ENCODE measurements around the gene TNFRSF19.

TNFRSF19 gene

DNA sequence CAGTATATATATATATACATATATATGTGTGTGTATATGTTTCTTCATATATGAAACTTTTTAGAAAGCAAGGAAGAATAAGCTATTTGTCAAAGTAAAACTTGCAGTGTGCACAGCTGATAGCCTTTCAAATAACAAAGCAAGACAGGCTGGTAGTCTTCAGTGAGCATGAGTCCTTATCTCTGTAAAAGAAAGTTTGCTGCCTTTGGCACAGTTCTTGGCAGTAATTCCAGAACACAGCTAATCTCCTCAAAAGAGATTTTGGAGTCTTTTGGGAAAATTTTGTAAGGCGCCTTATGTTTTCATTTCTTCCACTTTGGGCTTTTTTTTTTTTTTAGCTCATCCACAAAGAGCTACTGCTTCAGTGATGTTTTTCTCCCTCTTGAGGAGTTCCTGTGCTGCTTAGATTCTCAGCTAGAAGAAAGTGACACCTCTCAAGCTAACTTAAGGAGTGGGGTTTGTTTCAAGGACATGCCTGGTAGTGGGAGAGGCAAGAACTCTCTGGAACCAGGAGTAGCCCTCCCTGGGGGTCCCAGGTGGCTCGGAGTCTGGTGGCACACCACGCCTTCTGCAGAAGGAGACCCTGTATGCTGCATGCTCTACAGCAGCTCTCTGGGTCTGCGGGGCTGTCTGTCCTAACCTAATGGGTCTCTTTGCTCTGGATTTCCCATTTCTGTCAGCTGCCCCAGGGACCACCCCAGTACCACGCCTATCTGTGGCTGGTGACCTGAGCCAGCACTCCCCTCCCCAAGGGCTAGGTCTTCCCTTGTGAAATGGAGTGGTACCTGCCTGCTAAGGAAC is 58.8 kb downstream of the TNFRSF19 start:
- no peak for DNase-seq (ENCODE audit: low spot score)

DNA sequence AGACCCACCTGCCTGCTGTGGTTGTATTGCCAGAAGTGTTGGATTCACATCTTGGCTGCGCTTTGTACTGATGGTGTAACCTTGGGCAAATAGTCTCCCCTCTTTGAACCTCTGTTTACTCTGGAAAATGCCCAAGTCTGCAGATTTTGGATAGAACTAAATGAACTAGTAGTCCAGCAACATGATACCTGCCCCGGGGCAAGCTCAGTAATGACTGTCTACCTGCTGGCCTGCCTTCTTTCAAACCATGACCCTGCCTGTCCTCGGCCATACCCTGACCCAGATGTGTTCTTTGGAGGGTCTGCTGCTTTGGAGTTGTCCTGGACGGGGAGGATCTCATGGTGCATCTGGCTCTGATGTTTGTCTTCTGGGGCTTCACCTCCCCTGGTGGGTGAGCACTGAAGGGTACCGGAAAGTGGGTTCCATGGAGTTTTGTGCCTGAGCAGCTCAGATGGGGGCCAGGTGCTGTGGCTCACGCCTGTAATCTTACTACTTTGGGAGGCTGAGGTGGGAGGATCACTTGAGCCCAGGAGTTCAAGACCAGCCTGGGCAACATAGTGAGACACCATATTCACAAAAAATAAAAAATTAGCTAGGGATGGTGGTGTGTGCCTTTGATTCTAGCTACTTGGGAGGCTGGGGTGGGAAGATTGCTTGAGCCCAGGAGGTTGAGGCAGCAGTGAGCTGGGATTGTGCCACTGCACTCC is 59.5 kb downstream of the TNFRSF19 start:
- DNase-seq (ENCODE audit: low spot score) = no peak

DNA sequence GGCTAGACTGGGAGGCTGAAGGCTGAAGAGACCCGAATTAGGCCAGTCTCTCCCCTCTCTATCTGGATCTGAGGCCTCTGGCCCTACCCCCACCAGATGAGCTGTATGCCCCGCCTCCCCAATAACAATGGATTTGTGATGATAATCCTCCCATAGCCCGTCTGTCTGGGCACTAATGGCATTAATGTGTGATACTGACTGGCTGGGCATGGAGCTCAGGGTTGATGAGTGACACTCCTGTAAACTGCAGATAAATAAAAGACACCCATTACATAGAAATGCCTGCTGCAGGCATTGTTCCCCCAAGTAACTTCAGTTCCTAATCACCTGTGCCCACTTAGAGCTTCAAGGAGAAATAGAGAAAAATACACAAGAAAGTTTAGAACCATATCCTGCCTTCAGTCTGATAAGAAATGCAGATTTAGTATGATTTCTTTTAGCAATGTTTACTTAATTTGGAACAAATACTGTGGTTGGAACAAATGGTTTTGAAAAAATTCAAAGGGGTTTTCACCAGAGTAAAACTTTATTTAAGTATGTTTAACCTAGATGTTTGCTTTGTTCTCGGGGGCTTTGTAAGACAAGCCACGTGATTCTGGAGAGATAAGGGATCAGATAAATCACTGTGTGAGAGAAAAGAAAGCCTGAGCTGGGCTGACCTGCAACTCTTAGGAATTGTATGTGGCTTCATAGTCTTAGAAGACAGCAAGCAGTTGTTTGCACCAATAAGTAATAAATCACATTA is 60.3 kb downstream of the TNFRSF19 start:
- no peak for DNase-seq (ENCODE audit: low spot score)

DNA sequence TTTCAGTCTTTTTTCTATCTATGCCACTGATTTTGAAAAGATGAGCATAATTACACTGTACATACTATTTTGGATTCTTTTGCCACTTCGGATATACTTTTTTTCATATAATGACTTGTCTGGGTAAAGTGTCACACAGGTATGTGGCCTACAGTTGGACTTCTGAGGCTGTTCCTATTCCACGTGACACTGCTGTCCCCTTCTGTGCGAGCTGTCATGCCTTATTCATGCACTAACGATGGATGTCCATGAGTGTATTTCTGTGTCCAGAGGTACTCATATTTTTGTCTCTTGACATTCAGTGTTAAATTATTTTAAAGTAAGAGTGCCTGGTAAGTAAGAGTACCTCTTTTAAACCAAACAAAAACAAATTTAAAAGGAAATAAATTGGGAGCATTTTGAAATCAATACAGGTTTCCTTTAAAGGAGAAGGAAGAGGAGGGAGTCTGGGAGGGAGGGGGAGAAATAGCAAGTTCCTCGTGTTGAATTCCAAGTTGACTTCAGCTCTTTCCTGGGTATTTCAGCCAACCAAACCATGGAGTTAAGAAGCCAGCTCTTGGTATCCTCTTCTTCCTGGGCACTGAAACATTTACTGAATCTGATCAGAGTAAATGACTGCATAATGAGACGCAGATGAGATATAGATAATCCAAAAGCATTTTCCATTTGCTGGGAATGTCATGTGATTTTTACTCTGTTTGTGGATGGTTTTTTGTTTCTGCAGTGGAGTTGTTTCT is 61.3 kb downstream of the TNFRSF19 start:
- DNase-seq (ENCODE audit: low spot score) = no peak

DNA sequence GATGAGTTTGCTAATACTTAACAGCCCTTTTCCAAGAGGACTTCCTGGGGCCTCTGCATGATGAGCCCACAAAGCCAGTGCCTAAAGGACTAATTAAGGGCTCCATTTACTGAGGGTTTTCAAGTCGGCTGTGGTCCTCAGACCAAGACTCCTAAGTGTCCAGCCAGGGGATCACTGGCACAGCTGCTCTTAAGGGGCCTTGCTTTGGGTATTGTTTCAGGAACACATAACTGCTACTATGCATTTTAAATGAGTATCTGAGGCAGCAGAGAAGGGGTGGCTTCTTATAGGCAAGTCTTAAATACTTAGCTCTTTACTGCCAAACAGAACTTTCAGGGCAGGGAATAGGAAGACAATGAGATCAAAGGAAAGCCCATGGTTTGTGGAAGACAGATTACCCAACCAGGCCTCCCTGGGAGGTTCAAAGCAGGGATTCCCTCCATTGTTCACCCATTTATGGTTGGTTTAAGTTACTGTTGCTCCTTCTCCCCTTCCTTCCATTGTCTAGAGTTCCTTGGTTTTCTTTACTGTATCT is 61.9 kb downstream of the TNFRSF19 start:
- DNase-seq (ENCODE audit: low spot score) = no peak

DNA sequence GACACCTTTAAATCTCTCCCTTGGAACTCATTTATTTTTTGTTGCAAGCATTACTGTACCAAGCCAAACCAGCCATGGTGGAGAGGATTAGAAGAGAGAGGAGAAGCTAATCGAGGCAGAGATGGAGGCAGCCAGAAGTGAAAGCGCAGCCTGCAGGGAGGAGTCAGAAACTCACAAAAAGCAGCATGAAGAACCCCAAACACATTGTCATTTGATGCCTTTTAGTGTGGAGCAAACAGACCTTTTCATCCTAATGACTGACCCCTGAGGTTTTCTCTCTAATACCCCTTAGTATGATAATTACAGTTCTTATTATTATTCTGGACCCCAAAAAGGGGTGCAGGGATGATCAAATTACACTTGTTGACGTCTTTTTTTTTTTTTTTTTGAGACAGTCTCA is 62.5 kb downstream of the TNFRSF19 start:
- no peak for DNase-seq (ENCODE audit: low spot score)

DNA sequence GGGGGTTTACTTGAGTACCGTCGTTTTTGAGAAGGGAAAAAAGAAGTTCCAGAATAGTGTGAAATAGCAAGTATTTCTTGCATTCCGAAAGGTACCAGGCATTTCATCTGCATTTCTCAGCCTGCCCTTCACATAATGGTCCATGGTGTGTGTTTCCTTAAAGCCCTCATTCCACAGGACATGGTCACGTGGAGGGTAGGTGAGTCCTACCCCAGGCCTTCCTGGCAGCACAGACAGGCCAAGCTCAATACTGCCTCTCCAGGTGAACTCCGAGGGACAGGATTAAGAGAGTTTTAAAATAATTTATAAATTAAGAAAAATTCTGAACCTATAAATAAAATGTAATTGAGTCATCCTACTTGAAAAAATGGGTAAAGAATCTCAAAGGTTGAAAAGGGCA is 64.7 kb downstream of the TNFRSF19 start:
- DNase-seq (ENCODE audit: low spot score) = no peak

DNA sequence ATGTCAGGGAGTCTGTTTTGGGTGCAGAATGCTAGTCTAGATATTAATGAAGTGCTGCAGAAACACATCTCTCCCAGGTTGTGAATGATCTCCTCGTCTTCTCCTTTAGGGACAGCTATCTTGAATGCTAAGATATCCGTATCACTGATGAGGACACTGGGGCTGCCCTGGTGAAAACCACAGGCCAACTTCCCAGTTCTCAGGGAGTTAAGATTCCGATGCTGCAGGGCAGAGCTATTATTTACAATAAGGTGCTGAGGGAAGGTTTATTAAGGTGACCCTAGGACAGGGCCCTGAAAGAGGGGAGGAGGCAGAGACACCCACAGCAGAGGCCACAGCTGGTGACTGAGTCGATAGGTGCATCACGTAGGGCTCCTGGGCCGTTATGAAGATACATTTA is 66.1 kb downstream of the TNFRSF19 start:
- DNase-seq (ENCODE audit: low spot score) = no peak

DNA sequence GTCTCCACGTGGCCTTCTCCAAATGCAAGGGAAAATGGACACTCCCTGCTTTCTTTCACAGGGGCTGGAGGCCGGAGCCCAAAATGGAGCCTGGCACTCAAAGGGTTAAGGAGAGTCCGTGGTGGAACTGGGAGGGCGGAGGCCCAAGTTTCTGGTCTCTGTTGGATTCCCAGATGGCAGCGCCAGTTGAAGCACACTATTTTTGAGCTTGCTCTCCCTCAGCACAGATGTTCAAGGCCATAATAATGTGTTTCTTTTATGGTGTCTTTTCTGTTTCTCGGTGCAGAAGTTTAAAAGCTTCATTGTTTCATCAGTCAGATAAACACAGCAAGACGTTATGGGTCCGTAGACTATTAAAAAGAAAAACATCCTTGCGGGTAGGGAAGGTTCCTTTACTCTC is 67.6 kb downstream of the TNFRSF19 start:
- no peak for DNase-seq (ENCODE audit: low spot score)

DNA sequence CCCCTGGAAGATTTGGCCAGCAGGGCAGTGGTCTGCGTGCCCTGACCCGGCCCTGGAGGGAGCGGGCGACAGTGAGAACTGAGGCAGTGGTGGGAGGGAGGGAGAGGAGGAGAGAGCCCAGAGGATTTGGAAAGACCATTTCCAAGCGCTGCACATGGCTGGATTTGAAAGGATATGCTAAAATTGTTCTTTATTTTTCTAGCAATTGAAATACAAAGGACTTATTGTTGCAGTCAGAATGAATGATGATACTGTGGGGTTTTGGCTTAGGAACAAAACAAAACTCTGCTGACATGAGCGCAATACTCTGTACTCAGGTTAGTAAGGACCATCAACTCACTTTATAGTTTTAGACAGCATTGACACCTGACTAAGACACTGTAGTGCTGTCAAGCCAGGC is 69.5 kb downstream of the TNFRSF19 start:
- DNase-seq (ENCODE audit: low spot score) = no peak

DNA sequence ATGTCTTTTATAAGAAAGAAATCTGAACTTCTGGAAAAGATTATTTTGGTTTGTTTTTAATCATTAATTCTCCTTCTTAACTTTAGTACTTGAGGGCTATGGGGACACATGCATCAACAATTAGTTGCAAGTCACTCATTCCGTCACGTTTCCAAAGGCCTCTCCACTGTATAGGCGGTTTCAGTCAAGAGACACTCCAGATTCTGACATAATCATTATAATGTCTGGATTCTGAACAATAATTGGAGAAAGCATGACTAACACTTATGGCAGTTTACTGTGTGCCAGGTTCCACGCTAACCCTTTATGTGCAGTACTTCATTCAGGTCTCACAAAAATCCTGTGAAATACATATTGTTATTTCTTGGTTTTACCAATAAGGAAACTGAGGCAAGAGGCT is 71.9 kb downstream of the TNFRSF19 start:
- DNase-seq (ENCODE audit: low spot score) = no peak

DNA sequence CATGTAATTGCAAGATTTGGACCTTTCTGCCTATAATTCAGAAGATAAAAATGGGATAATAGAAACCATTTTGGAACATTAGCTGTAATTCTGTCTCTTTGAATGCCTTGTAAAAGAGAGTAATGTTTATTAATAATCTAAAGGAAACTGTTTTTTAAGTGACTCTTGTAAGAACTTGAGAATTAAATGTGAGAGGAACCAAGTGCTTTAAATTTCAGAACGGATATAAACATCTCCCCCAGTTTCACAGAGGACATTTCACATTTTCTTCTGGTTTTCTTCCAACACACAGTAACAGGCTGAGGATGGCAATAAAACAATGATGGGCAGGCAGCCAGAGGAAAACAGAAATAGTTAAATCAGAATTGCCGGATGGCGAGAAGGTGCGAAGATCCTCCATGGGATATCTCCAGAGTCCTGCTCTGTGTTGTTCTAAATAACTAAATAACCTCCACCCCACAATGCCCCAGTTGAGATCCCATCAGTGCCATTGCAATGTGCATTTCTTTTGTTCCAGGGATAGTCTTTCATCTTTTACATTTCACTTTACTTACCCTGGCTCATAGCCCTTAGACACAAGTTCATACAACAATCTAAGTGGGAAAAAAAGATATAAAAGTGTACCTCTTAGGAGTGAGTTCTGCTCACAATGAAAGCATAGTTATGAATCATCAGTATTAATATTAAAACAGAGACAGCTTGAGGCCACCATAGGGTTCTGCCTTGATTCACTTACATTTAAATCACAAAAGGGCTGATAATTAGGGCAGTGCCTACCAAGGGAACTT is 73.3 kb downstream of the TNFRSF19 start:
- no peak for DNase-seq (ENCODE audit: low spot score)

DNA sequence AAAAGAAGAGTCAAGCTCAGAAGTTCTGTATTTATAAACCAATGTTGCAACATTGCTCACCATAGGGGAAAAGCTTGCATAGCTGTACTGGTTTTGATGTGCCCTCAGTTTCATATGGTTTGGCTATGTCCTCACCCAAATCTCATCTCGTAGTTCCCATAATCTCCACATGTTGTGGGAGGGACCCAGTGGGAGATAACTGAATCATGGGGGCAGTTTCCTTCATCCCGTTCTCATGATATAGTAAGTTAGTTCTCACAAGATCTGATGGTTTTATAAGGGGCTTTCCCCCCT is 73.9 kb downstream of the TNFRSF19 start:
- DNase-seq (ENCODE audit: low spot score) = no peak

DNA sequence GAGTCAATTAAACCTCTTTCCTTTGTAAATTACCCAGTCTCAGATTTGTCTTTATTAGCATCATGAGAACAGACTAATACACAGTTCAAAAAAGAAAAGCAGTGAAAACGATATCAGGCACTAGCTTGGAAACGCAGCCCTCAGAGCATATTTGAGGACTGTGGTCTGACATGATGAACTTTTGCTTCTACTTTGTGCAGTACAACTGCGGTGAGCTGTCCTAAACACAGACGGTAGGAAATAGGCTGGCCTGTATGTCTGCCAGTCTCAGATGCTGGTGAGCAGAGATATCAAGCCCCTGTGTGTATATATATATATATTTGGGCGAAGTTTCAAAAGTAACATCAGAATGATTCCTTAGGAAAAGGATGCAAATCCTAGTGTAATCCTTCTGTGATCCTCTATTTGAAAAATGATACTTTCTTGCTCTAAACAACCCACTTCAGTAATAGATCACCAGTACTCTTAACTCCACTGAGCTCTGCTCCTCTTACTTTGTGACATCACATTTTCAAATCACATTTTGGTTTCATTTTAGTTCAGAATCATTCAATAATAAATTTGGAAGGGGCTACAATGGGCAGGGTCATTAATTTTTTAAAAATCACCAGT is 74.4 kb downstream of the TNFRSF19 start:
- DNase-seq (ENCODE audit: low spot score) = no peak

DNA sequence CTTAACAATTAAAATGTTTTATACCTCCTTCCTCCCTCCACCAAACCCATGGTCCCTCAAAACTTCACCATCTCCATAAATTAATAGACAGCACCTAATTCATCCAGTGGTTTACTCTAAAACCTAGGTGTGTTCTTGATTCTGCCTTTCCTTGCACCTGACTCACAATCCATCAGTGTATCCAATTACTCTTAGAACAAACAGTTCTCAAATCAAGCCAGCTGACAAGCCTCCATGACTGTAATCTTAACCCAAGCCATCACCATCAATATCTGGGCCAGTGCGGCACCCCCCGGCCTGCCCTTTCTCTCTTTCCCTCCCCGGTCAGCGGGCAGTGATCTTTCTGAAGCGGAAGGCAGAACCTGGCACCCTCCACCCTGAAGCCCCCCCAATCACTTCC is 75.6 kb downstream of the TNFRSF19 start:
- no peak for DNase-seq (ENCODE audit: low spot score)

DNA sequence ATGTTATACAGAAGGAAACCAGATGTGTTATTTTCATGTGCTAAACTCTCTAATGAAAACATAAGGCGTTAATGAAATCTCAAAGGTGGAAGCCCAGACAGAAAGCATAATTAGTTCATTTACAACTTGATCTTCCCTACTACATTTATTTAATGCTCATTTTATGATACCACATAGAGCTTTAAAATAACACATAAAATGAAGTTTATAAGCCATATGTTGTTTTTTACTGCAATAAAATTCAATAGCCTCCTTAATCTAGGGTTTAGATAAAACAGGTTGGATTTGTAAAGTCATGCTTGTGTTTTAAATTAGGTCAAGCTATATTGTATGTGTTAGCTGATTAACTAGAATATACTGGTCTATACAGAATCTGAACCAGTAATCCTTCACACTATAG is 81.2 kb downstream of the TNFRSF19 start:
- DNase-seq (ENCODE audit: low spot score) = no peak

DNA sequence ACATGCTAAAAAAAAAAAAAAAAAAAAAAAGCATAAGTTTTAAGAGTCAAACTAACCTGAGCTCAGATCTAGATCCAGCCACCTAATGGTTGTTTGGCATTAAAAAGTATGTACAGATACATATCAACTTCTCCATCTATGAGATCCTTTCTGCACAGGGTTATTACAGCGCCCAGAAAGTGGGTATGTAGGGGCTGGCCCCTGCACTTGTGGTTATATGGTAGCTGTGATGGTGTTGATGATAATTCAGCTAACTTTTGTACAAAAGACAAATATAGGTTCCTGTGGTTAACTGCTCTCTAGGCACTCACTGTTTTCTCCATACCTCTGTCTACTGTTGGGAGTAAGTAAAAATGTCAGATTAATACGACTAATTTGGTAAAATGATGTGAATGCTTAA is 81.7 kb downstream of the TNFRSF19 start:
- DNase-seq (ENCODE audit: low spot score) = no peak

DNA sequence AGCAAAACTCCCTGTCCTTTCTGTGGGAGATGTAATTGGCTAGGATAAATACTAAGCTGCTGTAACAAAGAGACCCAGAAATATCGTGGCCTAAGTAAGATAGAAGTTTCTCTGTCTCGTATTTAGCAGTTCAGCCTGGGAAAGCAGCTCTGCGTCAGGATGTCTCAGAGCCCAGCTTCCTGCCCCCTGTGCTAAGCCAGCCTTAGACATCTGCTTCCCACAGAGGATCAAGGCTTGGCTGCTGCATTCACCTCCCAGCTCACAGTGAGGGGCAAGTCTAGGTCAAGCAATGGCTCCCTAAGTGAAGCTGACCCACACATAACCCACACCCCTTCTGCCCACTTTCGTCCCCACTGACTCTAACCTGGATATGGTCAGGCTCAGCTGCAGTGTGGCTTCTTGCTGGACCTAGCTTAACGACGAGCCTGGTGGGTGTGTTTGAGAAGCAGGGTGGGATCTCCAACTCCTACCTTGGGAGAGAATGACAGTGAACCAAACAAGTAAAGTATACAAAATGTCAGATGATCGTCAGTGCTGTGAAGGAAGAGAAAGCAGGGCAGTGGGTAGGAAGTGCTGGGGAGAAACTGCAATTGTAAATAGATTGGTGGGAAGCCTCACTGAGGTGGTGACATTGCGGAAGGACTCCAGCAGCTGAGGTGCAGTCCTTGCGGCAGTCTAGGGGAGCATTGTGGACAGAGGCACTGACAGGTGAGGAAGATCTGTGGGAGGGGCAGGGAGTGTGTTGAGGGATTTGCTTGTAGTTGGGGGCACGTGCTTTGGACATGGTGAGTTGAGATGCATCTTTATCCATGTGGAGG is 82.9 kb downstream of the TNFRSF19 start:
- peak; percentile 36 for DNase-seq (ENCODE audit: low spot score)

DNA sequence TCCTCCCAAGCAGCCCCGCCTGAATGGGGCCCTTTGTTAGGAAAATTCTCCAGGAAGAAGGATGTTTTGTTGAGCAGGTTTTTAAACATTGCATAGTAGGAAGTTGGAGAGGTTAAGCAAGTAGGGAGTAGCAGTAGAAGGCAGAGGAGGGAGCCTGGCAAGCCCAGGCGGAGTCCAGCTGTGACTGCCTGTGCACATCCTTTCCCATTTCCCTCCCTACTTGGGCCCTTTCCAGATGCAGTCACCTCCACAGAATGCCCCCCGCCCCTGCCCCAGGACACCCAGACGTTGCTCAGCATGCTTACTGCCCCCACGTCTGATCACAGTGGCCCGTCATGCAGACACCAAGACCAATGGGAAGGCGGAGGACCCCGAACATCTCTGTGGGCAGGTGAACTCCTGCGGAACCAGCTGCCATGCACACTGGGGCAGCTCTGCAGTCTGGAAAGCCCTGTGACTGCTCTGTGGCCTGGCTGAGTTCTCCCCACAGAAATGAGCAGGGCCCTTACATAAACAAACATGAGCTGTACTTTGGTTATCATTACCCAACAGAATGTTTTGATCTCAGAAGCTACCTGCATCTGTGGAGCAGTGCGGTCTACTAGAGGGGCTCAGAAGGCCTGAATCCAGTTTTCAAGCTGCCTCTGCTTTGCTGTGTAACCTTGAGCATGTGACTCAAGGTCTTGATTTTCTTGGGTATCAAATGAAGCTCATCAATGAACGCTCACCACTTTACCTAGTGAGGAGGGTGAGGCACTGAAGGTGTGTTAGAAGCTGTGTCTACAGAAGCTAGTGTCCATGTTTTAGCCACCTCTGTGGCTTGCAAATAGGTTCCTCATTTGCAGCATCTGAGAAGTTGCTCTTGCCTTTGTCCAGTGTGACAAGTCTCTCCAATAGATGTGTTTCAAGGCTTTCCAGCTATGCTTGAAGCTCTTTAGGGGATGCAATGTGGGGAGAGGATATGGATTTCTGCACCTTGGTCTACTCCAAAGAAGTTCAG is 84.2 kb downstream of the TNFRSF19 start:
- DNase-seq (ENCODE audit: low spot score) = no peak
